HEK293T (cell line): ENCODE measurements around the gene CCDC87.

ENCODE experiments used
- FOXM1 ChIP-seq: fragments of 450-650 bp; IDR thresholded peaks from 2 replicates; pipeline ENCODE4 v1.6.1; 2017; ENCODE audit warnings: mild to moderate bottlenecking, borderline replicate concordance
- L3MBTL2 ChIP-seq: fragments of 450-650 bp; conservative IDR thresholded peaks from 2 replicates; pipeline ENCODE4 v1.6.1; 2016; ENCODE audit warnings: mild to moderate bottlenecking
- SUZ12 ChIP-seq: fragments of 450-650 bp; IDR thresholded peaks from 2 replicates; pipeline ENCODE4 v1.6.1; 2016; ENCODE audit warnings: mild to moderate bottlenecking
- ZNF384 ChIP-seq: fragments of 450-650 bp; IDR thresholded peaks from 2 replicates; pipeline ENCODE4 v1.6.1; 2016
- TF ChIP-seq, protein P1 (sequence below): fragments of 450-650 bp; IDR thresholded peaks from 2 replicates; pipeline ENCODE4 v1.6.1; 2016

DNA sequence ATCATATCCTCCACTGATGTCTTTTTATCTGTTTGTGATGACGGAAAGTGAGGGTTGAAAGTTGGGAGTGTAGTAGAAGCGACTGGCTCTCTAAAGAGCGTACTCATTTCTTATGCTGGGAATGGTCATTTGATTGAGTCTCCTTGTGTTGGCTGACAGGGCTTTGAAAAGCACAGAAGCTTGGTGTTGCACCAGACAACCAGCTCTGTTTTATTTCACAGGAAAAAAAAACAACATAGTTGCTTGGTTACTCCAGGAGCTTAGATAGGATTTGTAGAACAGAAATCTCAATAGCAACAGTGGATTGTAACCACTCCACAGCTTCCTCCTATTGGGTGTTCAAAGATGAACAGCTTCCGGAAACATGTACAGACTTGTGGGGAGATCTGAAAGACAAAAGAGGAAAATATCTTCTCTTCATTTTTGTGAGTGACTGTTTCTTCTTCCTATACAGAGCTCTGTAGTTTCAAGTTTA, 26.3 kb upstream of the CCDC87 start:
- TF ChIP-seq L3MBTL2 (no peak), ZNF384 (no peak), FOXM1 (no peak), SUZ12 (no peak)
- TF ChIP-seq, protein P1, sequence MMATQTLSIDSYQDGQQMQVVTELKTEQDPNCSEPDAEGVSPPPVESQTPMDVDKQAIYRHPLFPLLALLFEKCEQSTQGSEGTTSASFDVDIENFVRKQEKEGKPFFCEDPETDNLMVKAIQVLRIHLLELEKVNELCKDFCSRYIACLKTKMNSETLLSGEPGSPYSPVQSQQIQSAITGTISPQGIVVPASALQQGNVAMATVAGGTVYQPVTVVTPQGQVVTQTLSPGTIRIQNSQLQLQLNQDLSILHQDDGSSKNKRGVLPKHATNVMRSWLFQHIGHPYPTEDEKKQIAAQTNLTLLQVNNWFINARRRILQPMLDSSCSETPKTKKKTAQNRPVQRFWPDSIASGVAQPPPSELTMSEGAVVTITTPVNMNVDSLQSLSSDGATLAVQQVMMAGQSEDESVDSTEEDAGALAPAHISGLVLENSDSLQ, result no peak
